Heart left ventricle (tissue), 13 donors: Measurements from ENCODE around the gene ZSCAN10.

ENCODE experiments used
- POLR2A ChIP-seq, 2 donors: fragments of 450-650 bp; IDR thresholded peaks; one replicate each; pipeline ENCODE4 v1.6.1; 2017; ENCODE audit warnings: antibody characterized with exemption in 2 of 2, mild to moderate bottlenecking in 2 of 2, moderate library complexity in 2 of 2
- TF ChIP-seq, protein P1 (sequence below), 12 donors: fragments of 200-600 bp; sonication (generic) in 4 of 12; IDR thresholded peaks; one replicate each; pipeline versions ENCODE4 v1.5.0 to v1.8.0; 2018 to 2022; ENCODE audit warnings: antibody characterized with exemption in 12 of 12, mild to moderate bottlenecking in 5 of 12
- donor health status: ischemic (EF 13 %, LVEDD 7.1; RV severe dilation, severe dysfunction).
- donor health status: DM: no; HTN: yes; CAD: no.
- donor health status: DM: no; HTN: no; CAD: no.
- donor health status: ischemic (EF 25% LVEDD 6.9; RV normal size, moderate dysfunction).
- donor health status: ischemic (EF 25% LVEDD 5.7; RV mildly dilated, moderate dysfunction).
- donor health status: ischemic (EF 35%, LVEDD 5.7; RV mildly dilated, moderate dysfunction).
- donor health status: nonischemic (EF 11% LVEDD 7.7; RV severe dilation, severe dysfunction).
- donor health status: DM: yes; HTN: yes; CAD: no.
- donor health status: PGD.
- donor health status: ischemic (EF 29% LVEDD 5.4; RV normal size, mild dysfunction).
- donor health status: nonischemic (EF 23%, LVEDD 6.1; RV moderate dilation, normal function).

DNA sequence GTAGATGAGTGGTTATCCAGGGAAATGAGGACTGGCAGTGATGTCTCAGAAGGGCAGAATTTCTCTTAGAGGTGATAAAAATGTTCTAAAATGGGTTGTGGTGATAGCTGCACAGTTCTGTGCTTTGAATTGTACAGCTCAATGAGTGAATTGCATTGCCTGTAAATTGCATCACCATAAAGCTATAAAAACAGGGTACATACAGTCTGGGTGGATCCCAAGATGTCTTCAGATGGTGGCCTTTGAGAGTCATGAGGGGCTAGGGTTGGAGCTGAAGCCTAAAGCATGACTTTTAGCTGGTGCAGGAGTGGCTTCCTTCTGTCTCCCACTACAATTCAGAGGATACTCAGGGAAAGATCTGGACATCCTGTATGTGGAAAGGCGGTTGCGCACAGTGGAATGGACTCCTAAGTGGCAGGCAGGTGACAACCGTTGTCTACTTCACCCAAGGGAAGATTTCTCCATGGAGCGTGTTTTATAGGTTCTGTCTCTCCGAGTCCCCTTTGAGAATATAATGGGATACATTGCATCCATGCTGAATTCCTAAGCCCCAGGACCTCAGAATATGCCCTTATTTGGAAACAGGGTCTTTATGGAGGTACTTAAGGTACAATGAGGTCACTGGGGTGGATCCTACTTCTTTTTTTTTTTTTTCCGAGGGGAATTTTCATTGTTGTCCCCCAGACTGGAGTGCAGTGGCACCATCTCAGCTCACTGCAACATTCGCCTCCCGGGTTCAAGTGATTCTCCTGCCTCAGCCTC lies 35.3 kb downstream of the ZSCAN10 start:
- TF ChIP-seq POLR2A (IDR thresholded peaks at IDR 0.05) = no peak
- TF ChIP-seq, protein P1, sequence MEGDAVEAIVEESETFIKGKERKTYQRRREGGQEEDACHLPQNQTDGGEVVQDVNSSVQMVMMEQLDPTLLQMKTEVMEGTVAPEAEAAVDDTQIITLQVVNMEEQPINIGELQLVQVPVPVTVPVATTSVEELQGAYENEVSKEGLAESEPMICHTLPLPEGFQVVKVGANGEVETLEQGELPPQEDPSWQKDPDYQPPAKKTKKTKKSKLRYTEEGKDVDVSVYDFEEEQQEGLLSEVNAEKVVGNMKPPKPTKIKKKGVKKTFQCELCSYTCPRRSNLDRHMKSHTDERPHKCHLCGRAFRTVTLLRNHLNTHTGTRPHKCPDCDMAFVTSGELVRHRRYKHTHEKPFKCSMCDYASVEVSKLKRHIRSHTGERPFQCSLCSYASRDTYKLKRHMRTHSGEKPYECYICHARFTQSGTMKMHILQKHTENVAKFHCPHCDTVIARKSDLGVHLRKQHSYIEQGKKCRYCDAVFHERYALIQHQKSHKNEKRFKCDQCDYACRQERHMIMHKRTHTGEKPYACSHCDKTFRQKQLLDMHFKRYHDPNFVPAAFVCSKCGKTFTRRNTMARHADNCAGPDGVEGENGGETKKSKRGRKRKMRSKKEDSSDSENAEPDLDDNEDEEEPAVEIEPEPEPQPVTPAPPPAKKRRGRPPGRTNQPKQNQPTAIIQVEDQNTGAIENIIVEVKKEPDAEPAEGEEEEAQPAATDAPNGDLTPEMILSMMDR (IDR thresholded peaks at IDR 0.05) = no peak
